ENCODE data around the gene SLC27A2. TPM values are rescaled to one million over a fixed set of nuclear protein-coding genes. Genes with fewer than 3 reads are reported as not detected.

Gene SLC27A2
- total RNA-seq, 1 experiment from 2014 or later = 8.1 TPM

GRCh38 chr15:50189633-50190032, 7.6 kb downstream of the SLC27A2 start:
- no peaks in the 10 kb centered on the region for H3K79me2 ChIP-seq (ENCODE audit: low read length)
- H3K27me3 ChIP-seq (ENCODE audit: low read length) = no peaks in the 10 kb centered on the region
- no peak overlapping the region for H3K9ac ChIP-seq (ENCODE audit: low read length)
- DNase-seq (no peak), ATAC-seq (no peak)
- no peaks in the 10 kb centered on the region for H3K9me3 ChIP-seq (ENCODE audit: low read length)
- CTCF ChIA-PET = no interaction called here
- H3F3A ChIP-seq (ENCODE audit: low read length, unreplicated experiment) = no peaks in the 10 kb centered on the region
- H3K4me1 ChIP-seq (ENCODE audit: insufficient read depth, low read length) = no peaks in the 10 kb centered on the region
- no TSS peak for BruUV-seq (replicated peaks)
- H3K4me3 ChIP-seq (ENCODE audit: low read length) = no peak overlapping the region
- no peak overlapping the region for H3K27ac ChIP-seq (ENCODE audit: low read length)
- no peaks in the 10 kb centered on the region for H4K20me1 ChIP-seq (ENCODE audit: low read length)
- no peaks in the 10 kb centered on the region for H3K36me3 ChIP-seq (ENCODE audit: low read depth, low read length)
- no peak overlapping the region for H3K4me2 ChIP-seq (ENCODE audit: low read length)
- no peak overlapping the region for H2AFZ ChIP-seq (ENCODE audit: low read length)
- POLR2A ChIA-PET (ENCODE audit: unreplicated experiment) = no interaction called here
- intact Hi-C loops (cut with micrococcal nuclease) = loop anchor here (10.0 kb wide), 1 partner anchor 125 kb away; no protein-coding TSS in a partner anchor
- no peaks in the 10 kb centered on the region for H3K9me2 ChIP-seq (replicated peaks; ENCODE audit: low read length)
- no peak for TF ChIP-seq EZH2phosphoT487 (IDR thresholded peaks at IDR 0.05; ENCODE audit: borderline replicate concordance, low read length)
- no peak for TF ChIP-seq EZH2 (IDR thresholded peaks at IDR 0.05; ENCODE audit: low read length, unreplicated experiment)
- TF ChIP-seq, protein P1, sequence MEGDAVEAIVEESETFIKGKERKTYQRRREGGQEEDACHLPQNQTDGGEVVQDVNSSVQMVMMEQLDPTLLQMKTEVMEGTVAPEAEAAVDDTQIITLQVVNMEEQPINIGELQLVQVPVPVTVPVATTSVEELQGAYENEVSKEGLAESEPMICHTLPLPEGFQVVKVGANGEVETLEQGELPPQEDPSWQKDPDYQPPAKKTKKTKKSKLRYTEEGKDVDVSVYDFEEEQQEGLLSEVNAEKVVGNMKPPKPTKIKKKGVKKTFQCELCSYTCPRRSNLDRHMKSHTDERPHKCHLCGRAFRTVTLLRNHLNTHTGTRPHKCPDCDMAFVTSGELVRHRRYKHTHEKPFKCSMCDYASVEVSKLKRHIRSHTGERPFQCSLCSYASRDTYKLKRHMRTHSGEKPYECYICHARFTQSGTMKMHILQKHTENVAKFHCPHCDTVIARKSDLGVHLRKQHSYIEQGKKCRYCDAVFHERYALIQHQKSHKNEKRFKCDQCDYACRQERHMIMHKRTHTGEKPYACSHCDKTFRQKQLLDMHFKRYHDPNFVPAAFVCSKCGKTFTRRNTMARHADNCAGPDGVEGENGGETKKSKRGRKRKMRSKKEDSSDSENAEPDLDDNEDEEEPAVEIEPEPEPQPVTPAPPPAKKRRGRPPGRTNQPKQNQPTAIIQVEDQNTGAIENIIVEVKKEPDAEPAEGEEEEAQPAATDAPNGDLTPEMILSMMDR (conservative IDR thresholded peaks at IDR 0.05; ENCODE audit: low read depth, low read length) = no peak

- intact Hi-C loops (cut with micrococcal nuclease) = no loop called here
- CTCF ChIA-PET = no interaction called here
- ATAC-seq = no peak
Measured at GRCh38 chr15:50190166-50190570, 8.2 kb downstream of the SLC27A2 start.

DNA sequence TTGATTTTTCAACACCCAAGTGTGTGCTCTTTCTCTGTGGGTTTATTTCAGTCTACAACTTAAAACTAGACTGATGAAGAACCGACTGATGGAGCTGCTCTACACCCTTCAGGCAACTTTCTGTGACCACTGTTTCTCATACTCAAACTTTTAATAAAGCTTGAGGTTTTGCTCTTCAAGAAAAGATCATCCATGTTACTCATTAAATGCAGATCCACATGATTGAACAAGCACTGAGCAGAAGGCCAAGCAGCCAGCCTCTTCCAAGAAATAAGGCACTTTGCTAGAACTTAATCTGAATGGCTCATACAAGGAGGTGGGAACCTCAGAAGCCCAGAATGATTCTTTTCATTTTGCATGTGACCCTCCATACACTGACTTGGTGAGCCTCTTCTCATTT, 8.7 kb downstream of the SLC27A2 start:
- no peaks in the 10 kb centered on the region for H3K27me3 ChIP-seq (ENCODE audit: low read length)
- no peak overlapping the region for H3K4me2 ChIP-seq (ENCODE audit: low read length)
- no peaks in the 10 kb centered on the region for H3K9me2 ChIP-seq (replicated peaks; ENCODE audit: low read length)
- ChIA-PET POLR2A (ENCODE audit: unreplicated experiment) (no interaction called here), CTCF (no interaction called here)
- intact Hi-C loops (cut with micrococcal nuclease) = no loop called here
- no peak overlapping the region for H3K9ac ChIP-seq (ENCODE audit: low read length)
- H3K4me1 ChIP-seq (ENCODE audit: insufficient read depth, low read length) = no peaks in the 10 kb centered on the region
- TF ChIP-seq EZH2 (IDR thresholded peaks at IDR 0.05; ENCODE audit: low read length, unreplicated experiment) (no peak), EZH2phosphoT487 (IDR thresholded peaks at IDR 0.05; ENCODE audit: borderline replicate concordance, low read length) (no peak)
- TF ChIP-seq, protein P1 (conservative IDR thresholded peaks at IDR 0.05; ENCODE audit: low read depth, low read length) = no peak
- H3K27ac ChIP-seq (ENCODE audit: low read length) = no peak overlapping the region
- ATAC-seq (no peak), DNase-seq (no peak)
- H3K79me2 ChIP-seq (ENCODE audit: low read length) = no peaks in the 10 kb centered on the region
- no peaks in the 10 kb centered on the region for H3K36me3 ChIP-seq (ENCODE audit: low read depth, low read length)
- no peak overlapping the region for H3K4me3 ChIP-seq (ENCODE audit: low read length)
- no peaks in the 10 kb centered on the region for H4K20me1 ChIP-seq (ENCODE audit: low read length)
- BruUV-seq (replicated peaks) = no TSS peak
- no peaks in the 10 kb centered on the region for H3F3A ChIP-seq (ENCODE audit: low read length, unreplicated experiment)
- no peak overlapping the region for H2AFZ ChIP-seq (ENCODE audit: low read length)
- H3K9me3 ChIP-seq (ENCODE audit: low read length) = no peaks in the 10 kb centered on the region

More at GRCh38 chr15:50190166-50190570, 8.2 kb downstream of the SLC27A2 start:
- no peaks in the 10 kb centered on the region for H3F3A ChIP-seq (ENCODE audit: low read length, unreplicated experiment)
- no peak overlapping the region for H3K27ac ChIP-seq (ENCODE audit: low read length)
- BruUV-seq (replicated peaks) = no TSS peak
- no peaks in the 10 kb centered on the region for H3K9me2 ChIP-seq (replicated peaks; ENCODE audit: low read length)
- H3K36me3 ChIP-seq (ENCODE audit: low read depth, low read length) = no peaks in the 10 kb centered on the region
- H3K4me3 ChIP-seq (ENCODE audit: low read length) = no peak overlapping the region
- no peak for DNase-seq
- H3K27me3 ChIP-seq (ENCODE audit: low read length) = no peaks in the 10 kb centered on the region
- TF ChIP-seq EZH2phosphoT487 (IDR thresholded peaks at IDR 0.05; ENCODE audit: borderline replicate concordance, low read length) (no peak), EZH2 (IDR thresholded peaks at IDR 0.05; ENCODE audit: low read length, unreplicated experiment) (no peak)
- TF ChIP-seq, protein P1 (conservative IDR thresholded peaks at IDR 0.05; ENCODE audit: low read depth, low read length) = no peak
- no peak overlapping the region for H3K9ac ChIP-seq (ENCODE audit: low read length)
- no peak overlapping the region for H3K4me2 ChIP-seq (ENCODE audit: low read length)
- H3K79me2 ChIP-seq (ENCODE audit: low read length) = no peaks in the 10 kb centered on the region
- no peaks in the 10 kb centered on the region for H3K4me1 ChIP-seq (ENCODE audit: insufficient read depth, low read length)
- POLR2A ChIA-PET (ENCODE audit: unreplicated experiment) = no interaction called here
- H3K9me3 ChIP-seq (ENCODE audit: low read length) = no peaks in the 10 kb centered on the region
- no peaks in the 10 kb centered on the region for H4K20me1 ChIP-seq (ENCODE audit: low read length)
- H2AFZ ChIP-seq (ENCODE audit: low read length) = no peak overlapping the region

All from PC-3 (cell line).